Peyer's patch (tissue), 4 donors: ENCODE data around the gene CA7.

ENCODE experiments used
- POLR2A ChIP-seq, 2 donors: fragments of 450-650 bp; IDR thresholded peaks; one replicate each; pipeline ENCODE4 v1.5.1; 2017; ENCODE audit warnings: antibody characterized with exemption in 2 of 2, mild to moderate bottlenecking in 2 of 2, moderate library complexity in 2 of 2
- TF ChIP-seq, protein P1 (sequence below), 6 experiments: fragments of 450-650 bp in 4 of 6; fragments of 200-600 bp in 2 of 6; sonication (generic) in 1 of 6; IDR thresholded peaks; one replicate each; pipeline ENCODE4 v1.5.1; 2017 to 2019; ENCODE audit warnings: antibody characterized with exemption in 6 of 6, mild to moderate bottlenecking in 3 of 6, moderate library complexity in 1 of 6

DNA sequence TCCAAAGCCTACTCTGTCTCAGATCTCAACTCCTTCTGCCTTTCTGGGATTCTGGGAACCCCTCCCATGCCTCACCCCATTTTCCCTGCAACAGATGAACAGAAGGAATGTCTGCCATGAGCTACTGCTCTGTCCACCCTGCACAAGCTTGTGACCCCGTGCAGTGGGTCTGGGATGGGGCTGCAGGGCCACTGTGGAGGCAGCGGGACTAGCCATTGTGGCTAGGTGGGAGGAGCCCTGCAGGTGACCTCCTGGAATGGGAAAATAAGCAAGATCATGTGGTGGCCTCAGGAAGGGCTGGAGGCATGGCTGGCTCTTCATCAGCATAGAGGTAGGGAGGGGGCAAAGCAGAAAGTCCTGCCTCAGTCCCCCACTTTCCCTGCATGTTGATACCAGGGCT is 49.8 kb downstream of the CA7 start:
- TF ChIP-seq, protein P1, sequence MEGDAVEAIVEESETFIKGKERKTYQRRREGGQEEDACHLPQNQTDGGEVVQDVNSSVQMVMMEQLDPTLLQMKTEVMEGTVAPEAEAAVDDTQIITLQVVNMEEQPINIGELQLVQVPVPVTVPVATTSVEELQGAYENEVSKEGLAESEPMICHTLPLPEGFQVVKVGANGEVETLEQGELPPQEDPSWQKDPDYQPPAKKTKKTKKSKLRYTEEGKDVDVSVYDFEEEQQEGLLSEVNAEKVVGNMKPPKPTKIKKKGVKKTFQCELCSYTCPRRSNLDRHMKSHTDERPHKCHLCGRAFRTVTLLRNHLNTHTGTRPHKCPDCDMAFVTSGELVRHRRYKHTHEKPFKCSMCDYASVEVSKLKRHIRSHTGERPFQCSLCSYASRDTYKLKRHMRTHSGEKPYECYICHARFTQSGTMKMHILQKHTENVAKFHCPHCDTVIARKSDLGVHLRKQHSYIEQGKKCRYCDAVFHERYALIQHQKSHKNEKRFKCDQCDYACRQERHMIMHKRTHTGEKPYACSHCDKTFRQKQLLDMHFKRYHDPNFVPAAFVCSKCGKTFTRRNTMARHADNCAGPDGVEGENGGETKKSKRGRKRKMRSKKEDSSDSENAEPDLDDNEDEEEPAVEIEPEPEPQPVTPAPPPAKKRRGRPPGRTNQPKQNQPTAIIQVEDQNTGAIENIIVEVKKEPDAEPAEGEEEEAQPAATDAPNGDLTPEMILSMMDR (IDR thresholded peaks at IDR 0.05) = no peak
- no peak for TF ChIP-seq POLR2A (IDR thresholded peaks at IDR 0.05)
